Measurements from ENCODE around the gene PACS2. TPM values are rescaled to one million over a fixed set of nuclear protein-coding genes. Genes with fewer than 3 reads are reported as not detected.

The PACS2 gene
- total RNA-seq, 3 donors from 2014 or later (not counting 1 experiment from before 2014, with no cell fraction given) = 58.4 to 76.5 (median 69.2) TPM

DNA sequence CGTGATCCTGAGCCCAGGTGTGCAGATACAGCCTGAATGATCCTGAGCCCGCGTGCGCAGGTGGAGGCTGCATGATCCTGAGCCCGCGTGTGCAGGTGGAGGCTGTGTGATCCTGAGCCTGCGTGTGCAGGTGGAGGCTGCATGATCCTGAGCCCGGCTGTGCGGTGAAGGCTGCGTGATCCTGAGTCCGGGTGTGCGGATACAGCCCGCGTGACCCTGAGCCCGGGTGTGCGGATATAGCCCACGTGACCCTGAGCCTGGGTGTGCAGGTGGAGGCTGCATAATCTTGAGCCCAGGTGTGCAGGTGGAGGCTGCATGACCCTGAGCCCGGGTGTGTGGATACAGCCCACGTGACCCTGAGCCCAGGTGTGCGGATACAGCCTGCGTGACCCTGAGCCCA lies 34.0 kb upstream of the PACS2 start:
- H3K9me3 Mint-ChIP-seq = no peaks in the 10 kb centered on the region
- no peak overlapping the region for H3K27ac Mint-ChIP-seq
- Histone ChIP-seq H3K27ac (ENCODE audit: low read length) (no peak overlapping the region), H3K36me3 (ENCODE audit: control insufficient read depth, insufficient read depth, low read length) (peaks cover 5% of the 10 kb centered on the region), H3K4me3 (ENCODE audit: low read length) (no peak overlapping the region), H3K27me3 (ENCODE audit: control insufficient read depth, insufficient read depth, low read length) (no peaks in the 10 kb centered on the region), H3K9me3 (ENCODE audit: control insufficient read depth, insufficient read depth, low read length) (no peaks in the 10 kb centered on the region), H3K4me1 (ENCODE audit: control insufficient read depth, insufficient read depth, low read length) (peaks cover 24% of the 10 kb centered on the region)
- H3K4me3 Mint-ChIP-seq = no peak overlapping the region
- peaks cover 27 to 34% of the 10 kb centered on the region in 2 donors for H3K4me1 Mint-ChIP-seq
- DNase-seq = no peak
- TF ChIP-seq, protein P1, sequence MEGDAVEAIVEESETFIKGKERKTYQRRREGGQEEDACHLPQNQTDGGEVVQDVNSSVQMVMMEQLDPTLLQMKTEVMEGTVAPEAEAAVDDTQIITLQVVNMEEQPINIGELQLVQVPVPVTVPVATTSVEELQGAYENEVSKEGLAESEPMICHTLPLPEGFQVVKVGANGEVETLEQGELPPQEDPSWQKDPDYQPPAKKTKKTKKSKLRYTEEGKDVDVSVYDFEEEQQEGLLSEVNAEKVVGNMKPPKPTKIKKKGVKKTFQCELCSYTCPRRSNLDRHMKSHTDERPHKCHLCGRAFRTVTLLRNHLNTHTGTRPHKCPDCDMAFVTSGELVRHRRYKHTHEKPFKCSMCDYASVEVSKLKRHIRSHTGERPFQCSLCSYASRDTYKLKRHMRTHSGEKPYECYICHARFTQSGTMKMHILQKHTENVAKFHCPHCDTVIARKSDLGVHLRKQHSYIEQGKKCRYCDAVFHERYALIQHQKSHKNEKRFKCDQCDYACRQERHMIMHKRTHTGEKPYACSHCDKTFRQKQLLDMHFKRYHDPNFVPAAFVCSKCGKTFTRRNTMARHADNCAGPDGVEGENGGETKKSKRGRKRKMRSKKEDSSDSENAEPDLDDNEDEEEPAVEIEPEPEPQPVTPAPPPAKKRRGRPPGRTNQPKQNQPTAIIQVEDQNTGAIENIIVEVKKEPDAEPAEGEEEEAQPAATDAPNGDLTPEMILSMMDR (IDR thresholded peaks at IDR 0.05) = no peak
- 94% methylated on average over 21 of the region's 21 CpGs for WGBS (ENCODE audit: insufficient coverage)
- intact Hi-C loops (cut with micrococcal nuclease) = loop anchor here (2.0 kb wide), 1 partner anchor 190 kb away; no protein-coding TSS in a partner anchor
- H3K36me3 Mint-ChIP-seq = peaks cover 11% of the 10 kb centered on the region
- no peaks in the 10 kb centered on the region for H3K27me3 Mint-ChIP-seq (ENCODE audit: low read depth in 2 of 2)
- no peak for ATAC-seq

DNA sequence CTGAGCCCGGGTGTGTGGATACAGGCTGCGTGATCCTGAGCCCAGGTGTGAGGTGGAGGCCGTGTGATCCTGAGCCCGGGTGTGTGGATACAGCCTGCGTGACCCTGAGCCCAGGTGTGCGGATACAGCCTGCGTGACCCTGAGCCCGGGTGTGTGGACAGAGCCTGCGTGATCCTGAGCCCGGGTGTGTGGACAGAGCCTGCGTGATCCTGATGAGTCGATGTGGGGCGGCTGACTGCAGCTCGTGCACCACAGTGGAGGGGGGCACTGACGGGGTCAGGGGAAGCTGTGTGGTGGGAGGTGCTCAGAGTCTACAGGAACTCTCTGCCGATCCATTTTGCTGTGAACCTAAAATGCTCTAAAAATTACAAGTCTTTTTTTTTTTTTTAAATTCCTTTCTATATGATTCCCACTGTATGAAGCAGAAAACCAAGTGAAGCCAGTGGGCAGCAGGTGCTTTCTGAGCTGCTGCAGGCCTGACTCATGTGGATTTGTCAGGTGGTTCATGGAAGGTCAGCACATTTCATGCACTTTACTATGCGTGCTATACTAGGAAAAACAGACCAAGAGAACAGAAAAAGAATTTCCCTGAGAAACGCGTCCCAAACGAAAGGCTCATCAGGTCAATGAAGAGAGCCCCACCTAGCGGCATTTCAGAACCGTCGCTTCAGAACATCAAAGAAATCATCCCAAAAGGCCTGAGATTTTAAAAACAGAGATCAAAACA lies 33.0 kb upstream of the PACS2 start:
- H3K36me3 Mint-ChIP-seq = peaks cover 11% of the 10 kb centered on the region
- no peak overlapping the region for H3K27ac ChIP-seq (ENCODE audit: low read length)
- TF ChIP-seq, protein P1 (IDR thresholded peaks at IDR 0.05) = peak; percentile 35
- no peaks in the 10 kb centered on the region for H3K9me3 ChIP-seq (ENCODE audit: control insufficient read depth, insufficient read depth, low read length)
- no peaks in the 10 kb centered on the region for H3K27me3 ChIP-seq (ENCODE audit: control insufficient read depth, insufficient read depth, low read length)
- DNase-seq = peak in 1 of 2 donors; percentile 69
- no peak overlapping the region for H3K4me3 ChIP-seq (ENCODE audit: low read length)
- intact Hi-C loops (cut with micrococcal nuclease) = loop anchor here (2.0 kb wide), 1 partner anchor 191 kb away; no protein-coding TSS in a partner anchor
- H3K4me1 Mint-ChIP-seq = peaks cover 26 to 37% of the 10 kb centered on the region in 2 donors
- H3K4me3 Mint-ChIP-seq = no peak overlapping the region
- no peaks in the 10 kb centered on the region for H3K27me3 Mint-ChIP-seq (ENCODE audit: low read depth in 2 of 2)
- H3K9me3 Mint-ChIP-seq = no peaks in the 10 kb centered on the region
- peaks cover 23% of the 10 kb centered on the region for H3K4me1 ChIP-seq (ENCODE audit: control insufficient read depth, insufficient read depth, low read length)
- peaks cover 5% of the 10 kb centered on the region for H3K36me3 ChIP-seq (ENCODE audit: control insufficient read depth, insufficient read depth, low read length)
- ATAC-seq = peak in 1 of 3 donors; percentile 46
- H3K27ac Mint-ChIP-seq = peak overlapping the region in 1 of 2 donors; percentile 34
- 80% methylated on average over 23 of the region's 23 CpGs for WGBS (ENCODE audit: insufficient coverage)

DNA sequence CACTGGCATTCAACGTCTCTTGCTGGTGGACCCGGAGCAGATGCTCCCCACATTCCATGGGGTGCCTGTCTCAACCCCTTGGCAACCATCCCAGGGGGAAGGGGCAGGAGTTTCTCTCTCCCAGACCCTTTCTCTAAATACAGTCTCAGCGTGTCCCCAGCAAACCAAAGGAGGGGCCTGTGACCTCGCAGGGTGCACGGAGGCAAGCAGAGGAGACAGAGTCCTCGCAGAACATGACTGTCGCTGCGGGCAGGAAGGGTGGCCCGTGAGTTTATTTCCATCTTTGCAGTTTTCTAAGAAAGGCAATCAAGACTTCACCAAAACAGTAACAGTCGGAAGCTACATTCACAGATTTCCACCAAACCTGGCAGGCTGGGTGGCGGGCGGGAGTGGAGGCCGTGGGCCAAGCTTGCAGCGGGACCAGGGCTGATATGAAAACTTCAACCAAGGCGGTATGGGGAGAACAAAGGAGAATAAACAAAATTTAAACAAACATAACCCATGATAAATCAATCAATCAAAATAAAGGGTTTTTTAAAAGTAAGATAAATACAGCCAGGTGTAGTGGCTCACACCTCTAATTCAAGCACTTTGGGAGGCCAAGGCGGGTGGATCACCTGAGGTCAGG lies 32.3 kb upstream of the PACS2 start:
- Mint-ChIP-seq H3K4me1 (peaks cover 32 to 38% of the 10 kb centered on the region in 2 donors), H3K27me3 (ENCODE audit: low read depth in 2 of 2) (no peaks in the 10 kb centered on the region), H3K9me3 (no peaks in the 10 kb centered on the region), H3K36me3 (peaks cover 11% of the 10 kb centered on the region), H3K27ac (peak overlapping the region in 1 of 2 donors; percentile 34), H3K4me3 (no peak overlapping the region)
- no peak overlapping the region for H3K4me3 ChIP-seq (ENCODE audit: low read length)
- ATAC-seq (no peak), DNase-seq (no peak)
- intact Hi-C loops (cut with micrococcal nuclease) = no loop called here
- TF ChIP-seq, protein P1 (IDR thresholded peaks at IDR 0.05) = no peak
- H3K27me3 ChIP-seq (ENCODE audit: control insufficient read depth, insufficient read depth, low read length) = no peaks in the 10 kb centered on the region
- 89% methylated on average over 13 of the region's 16 CpGs for WGBS (ENCODE audit: insufficient coverage)
- H3K36me3 ChIP-seq (ENCODE audit: control insufficient read depth, insufficient read depth, low read length) = peaks cover 5% of the 10 kb centered on the region
- H3K9me3 ChIP-seq (ENCODE audit: control insufficient read depth, insufficient read depth, low read length) = no peaks in the 10 kb centered on the region
- H3K4me1 ChIP-seq (ENCODE audit: control insufficient read depth, insufficient read depth, low read length) = peaks cover 23% of the 10 kb centered on the region
- no peak overlapping the region for H3K27ac ChIP-seq (ENCODE audit: low read length)
